Measurements from ENCODE around the gene NBAS.
"Not testable (repeated sequence)": the region's sequence is repeated elsewhere in the genome, so short reads cannot be mapped to it uniquely, and the experiment has no call there.

The NBAS gene

DNA sequence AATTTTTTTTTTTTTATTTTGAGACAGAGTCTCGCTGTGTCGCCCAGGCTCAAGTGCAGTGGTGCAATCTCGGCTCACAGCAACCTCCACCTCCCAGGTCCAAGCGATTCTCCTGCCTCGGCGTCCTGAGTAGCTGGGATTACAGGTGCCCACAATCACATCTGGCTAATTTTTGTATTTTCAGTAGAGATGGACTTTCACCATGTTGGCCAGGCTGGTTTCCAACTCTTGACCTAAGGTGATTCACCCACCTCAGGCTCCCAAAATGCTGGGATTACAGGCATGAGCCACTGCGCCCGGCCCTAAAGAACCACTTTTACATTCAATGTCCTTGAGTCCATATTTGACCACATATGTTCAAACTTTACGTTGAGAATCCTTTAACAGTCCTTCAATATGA is 156.6 kb downstream of the NBAS start:
- not testable (repeated sequence) for DNase-seq

DNA sequence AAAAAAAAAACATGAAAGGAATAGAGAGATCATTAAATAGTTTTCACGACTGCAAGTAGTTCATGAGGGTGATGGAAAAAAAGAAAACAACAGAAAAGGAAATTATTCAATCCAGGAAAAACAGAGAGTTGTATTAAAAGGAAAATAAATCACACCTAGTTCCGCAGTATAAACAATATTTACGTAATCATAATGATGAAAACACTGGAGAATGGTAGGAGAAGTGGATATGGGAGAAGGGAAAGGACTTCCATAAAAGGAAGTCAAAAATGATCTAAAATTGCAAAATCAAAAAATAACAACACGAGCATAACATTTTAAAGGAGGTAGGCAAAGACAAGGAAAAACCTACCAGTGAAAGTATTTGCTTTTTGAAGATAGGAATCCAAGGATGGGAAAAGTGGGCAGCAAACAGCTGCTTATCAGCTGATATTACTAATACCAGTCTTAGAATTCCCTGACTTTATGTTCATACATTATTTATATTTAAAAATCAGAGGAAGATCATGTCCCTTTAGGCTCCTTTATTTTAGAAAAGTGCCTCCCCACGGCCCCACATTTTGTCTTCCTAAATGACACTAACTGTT is 160.8 kb downstream of the NBAS start:
- DNase-seq = no peak

DNA sequence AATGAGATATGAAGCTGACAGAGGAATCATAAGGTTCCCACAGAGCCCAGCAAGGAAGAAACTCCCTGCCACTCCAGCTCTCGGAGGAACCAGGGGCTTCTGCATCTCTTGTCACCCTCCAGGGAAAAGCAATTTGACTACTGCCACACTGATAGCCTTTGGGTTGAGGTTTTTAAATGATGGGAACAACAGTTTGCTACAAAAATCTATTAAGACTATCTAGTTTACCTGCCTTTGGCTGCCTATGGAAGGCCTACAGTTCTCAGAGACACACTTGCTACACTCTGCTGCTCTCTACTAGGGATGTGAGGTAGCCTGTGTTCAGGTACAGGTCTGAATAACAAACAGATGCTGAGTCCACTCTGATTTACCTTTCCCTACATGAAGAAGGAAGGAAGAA is 161.9 kb downstream of the NBAS start:
- no peak for DNase-seq

DNA sequence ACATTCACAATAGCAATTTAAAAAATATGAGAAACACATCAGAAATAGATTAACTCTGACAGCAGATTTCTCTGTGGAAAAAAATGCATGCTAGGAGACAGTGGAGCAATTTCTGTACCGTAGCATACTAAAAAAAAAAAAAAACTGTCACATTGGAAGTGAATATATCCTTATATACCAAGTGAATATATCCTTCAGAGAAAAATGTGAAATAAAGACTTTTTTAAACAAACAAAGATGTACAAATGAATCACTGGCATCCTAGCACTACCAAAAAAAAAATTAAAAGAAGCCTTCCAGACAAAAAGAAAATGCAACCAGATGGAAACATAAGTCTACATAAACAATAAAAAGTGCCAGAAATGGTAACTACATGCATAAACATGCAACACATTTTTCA is 169.4 kb downstream of the NBAS start:
- no peak for DNase-seq

DNA sequence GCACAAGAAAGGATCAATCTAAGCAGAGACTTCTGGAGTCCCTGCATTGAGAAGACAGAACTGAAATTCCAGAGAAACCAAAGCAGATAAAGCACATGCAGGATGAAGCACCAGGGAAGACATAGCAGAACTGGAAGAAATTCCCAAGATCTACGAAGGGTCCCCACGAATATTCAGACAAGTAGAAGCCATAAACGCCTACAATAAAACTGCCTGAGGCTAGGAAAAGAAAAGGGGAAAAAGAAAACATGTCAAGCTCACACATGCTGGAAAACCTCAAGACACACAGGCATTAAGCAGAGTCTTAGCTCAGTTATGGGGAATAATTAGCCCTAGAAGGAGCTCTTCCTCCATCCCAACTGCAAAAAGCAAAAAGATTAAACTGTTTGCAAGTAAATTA is 171.2 kb downstream of the NBAS start:
- DNase-seq = no peak

DNA sequence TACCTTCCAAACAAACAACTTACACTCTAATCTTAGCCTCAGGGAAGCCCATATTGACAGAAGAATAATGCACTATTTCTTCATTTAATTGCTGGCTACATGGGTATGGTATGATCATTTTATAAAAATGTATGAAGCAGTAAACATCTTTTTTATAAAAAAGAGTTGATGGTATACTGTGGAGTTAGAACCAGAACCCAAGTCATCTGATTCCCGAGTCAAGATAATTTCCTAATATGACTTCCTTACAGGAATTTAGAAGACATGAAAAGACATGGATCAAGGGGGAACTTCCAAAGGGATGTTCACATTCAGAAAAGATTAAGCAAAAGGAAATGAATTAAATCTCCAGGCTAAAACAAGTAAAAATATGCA is 171.8 kb downstream of the NBAS start:
- no peak for DNase-seq

DNA sequence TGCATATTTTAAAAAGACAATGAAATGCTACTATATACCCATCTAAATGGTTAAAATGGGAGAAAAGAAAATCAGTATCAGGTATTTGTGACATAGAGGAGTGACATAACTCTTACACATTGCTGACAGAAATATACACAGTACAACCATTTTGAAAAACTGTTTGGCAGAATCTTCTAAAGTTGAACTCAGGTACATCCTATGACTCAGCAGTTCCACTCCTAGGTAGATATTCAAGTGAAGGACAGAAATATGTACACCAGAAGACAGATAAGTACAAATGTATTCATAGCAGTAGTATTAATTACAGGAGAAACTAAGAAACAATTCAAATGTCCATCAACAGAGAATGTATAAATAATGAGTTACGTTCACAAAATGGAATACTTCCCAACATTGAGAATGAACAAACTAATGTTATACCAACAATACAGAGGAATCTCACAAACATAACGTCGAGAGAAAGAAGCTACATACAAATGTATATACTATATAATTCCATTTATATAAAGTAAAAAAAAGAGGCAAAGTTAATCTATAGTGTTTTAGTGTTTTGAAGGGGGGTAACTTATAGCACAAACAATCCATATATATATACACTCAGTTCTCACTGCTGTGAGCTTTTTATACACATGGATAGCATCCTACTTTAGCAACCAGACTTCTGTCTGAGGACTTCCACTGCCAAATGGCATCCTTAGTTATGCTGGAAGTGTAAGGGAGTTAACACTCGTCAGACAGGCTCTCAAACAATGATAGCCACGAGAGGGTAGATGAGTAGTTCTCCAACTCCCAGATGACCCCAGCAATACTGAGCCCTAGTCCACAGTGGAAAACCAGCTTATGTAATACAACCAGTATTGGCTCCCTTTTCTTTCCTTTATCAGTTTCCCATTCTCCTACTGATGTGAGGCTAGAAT is 172.5 kb downstream of the NBAS start:
- DNase-seq = no peak

DNA sequence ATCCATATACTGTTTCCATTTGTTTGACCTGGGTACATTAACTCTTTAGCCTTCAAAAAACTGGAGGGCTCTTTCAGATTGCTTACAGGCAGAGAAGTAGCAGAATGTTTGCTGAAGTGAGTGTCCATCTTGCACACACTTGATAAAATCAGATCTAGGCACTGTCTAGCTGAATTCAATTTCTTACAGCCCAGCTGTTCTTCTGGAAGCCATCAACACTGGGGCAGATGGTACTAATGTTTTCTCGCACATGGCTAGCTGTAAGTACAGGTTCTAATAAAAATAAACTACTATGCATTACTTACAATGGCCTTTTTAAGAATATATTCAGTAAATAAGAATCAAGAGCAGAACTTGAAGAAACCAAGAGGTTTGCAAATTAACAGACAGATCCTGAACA is 175.9 kb downstream of the NBAS start:
- DNase-seq = no peak

DNA sequence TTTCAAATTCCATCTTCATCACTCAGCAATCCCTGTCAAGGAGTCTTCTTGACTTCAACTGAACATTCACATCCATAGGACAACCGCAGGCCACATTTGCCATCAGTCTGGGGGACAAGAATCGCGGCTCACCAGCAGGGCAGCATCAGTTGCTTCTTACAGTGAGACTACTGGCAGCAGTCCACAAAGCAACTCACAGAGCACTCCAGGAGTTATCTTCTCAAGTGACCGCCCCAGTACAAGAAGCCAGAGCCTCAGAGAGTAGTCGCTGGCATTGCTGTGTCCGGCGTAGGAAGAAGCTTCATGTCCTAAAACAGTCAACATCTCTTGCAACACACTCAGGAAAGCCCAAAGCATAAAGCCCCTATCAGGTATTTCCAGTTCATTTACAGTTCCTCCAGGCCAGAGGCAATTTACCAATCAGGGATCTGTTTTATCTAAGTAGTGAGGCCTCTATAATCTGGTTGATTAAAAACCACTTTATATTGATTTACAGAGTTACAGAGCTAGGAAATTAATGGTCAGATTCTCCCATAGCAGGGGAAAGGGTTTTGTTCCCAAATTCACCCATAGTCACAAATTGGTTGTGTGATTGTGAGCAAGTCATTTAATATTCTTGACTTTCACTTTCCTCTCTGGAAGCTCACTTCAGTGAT is 177.3 kb downstream of the NBAS start:
- no peak for DNase-seq

DNA sequence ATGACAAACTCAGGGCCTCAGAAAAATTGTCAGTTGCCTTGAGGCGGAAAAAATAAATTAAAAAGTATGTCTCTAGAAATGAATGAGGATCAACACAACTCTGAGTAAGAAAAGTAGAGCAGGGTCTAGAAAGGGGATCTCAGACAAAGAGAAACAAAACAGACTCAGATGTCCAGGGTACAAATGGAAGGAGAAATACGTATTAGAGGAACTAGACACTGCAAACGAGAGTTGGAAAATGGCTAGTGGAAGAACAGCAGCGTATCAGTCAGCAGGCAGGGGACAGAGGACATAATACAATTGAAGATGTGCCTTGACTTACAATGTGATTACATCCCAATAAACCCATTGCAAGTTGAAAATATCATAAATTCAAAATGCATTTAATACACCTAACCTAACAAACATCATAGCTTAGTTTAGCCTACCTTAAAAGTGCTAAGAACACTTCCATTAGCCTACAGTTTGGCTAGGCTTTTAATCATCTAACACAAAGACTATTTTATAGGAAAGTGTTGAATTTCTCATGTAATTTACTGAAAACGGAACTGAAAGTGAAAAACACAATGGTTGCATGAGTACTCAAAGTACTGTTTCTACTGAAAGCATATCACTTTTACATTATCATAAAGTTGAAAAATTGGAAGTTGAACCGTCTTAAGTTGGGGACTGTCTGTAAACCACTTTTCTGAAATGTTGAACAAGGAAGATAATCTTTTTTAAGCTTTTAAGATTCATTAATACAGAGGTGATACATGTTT is 182.8 kb downstream of the NBAS start:
- DNase-seq = no peak

DNA sequence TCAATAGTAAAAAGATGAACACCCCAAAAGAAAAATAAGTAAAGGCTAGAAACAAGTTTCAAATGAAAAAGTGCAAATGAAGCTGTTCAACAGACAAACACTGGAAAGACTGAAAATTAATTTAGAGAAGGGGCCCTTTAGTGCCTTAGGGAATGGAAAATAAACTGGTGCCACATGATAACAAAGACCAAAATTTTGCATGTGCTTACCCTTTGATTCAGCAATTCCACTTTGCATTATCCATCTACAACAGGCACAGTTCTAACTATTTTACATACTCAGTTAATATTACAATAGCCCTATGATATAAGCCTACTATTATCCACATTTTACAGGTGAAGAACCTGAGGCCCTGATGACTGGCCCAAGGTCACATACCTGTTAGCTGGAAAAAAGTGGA is 183.9 kb downstream of the NBAS start:
- no peak for DNase-seq

DNA sequence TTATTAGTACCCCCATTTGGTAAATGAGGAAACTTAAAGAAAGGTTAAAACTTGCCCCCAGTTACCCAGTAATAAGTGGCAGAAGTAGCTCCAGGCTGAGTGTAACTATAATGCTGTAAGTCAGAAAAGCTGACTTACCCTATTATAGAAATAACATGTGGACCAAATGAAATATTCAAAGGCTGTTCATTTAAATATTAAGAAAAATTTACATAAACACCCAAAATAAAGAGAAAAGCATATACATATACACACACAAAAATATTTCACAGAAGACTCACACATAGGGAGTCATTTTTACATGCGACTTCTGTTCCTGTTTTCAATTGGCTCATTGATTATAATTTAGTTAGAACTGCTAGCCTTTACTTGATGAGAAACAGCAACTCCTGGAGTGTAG is 189.1 kb downstream of the NBAS start:
- no peak for DNase-seq

DNA sequence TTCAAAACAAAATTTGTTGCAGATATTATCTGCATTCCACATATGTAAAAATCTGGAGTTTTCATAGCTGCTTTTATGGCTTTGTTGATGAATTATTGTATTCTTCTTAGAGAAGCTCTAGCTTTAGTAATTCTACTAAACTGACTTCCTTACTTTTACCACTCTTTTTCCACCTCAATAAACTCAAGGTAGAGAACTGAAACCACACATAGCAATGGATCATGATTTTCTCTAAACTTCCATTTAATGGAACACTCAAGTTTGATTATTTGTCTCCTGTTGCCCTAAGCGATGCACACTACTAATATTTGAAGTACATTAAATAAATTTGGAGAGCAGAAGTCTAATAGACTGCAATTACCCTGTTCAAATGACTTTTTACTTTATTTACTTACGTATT is 192.0 kb downstream of the NBAS start:
- no peak for DNase-seq

DNA sequence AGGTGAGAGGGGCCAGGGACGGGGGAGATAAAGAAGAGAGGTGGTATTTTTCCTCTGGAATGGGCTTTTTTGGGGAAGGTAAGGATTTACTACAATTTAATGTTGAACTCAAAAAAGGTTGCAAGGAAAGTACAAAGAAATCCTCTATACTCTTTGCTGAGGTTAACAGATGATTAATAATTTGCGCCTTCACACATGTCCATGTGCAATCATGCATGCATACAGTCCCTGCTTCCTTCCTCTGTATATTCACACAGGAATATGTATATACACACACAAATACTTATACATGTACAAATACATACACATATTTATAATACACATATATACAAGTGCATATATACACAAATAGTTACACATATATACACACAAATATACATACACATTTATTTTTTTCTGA is 193.4 kb downstream of the NBAS start:
- DNase-seq = no peak

DNA sequence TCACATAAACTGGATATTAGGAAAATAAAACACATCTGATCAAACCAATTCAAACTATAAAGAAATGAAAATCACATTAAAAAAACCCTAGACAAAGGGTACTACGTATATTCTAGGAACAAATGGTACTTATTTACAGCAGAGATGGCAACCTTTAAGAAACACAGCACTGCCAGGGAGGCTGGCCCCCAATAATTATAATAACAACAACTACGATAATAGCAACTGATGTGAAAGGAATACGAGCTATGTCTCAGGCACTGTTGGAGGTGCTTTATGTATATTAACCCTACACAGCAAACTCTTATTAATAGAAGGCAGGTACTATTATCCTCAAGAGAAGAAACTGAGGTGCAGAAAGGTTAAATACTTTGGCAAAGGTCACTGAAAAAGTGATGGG is 193.9 kb downstream of the NBAS start:
- DNase-seq = no peak

DNA sequence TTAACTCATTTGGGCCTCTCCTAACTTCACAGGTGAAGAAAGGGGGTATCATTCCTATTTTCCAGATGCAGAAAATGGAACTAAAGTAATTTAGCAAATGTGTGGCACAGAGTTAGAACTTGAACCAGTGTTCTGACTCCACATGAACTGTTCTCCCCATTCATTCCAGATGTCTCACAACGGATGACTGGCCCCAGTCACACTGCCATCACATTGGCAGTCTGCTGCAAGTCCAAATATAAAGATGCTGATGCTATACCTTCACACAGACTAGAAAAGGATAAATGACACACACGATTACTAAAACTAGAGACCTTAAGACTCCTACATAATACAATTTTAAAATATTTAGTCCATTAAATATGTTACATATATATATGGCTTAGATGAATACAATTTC is 195.7 kb downstream of the NBAS start:
- DNase-seq = no peak

DNA sequence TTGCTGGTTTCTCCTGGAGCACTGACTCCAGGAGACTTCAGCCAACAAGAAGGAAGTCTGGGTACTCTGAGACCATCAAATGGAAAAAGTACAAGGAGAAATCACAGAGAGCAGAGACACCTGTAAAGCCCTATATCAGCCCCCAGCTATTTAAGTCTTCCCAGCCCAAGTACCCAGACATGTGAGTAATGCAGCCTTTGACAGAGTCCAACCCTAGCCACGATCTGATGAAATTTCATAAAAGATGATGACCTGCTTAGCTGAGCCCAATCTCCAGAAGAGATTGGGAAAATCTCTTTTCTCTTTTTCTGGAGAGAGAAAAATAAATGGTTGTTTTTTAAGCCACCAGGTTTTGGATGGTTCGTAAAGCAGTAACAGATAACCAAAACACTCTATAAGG is 196.6 kb downstream of the NBAS start:
- DNase-seq = no peak

DNA sequence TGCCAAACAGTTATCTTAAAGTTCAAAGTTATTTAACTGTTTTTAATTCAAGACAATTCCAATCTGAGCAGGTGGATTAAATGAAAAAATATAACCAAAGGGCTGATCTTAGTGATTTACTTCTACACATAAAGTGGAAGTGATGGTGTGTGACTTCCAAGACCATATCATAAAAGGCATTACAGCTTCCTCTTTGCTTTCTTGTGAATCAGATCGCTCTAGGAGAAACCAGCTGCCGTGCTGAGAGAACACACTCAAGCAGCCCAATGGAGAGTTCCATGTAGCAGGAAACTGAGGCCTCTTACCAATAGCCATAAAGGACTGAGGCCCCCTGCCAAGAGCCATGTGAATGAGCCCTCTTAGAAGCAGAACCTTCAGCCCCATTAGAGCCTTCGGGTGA is 197.4 kb downstream of the NBAS start:
- no peak for DNase-seq

DNA sequence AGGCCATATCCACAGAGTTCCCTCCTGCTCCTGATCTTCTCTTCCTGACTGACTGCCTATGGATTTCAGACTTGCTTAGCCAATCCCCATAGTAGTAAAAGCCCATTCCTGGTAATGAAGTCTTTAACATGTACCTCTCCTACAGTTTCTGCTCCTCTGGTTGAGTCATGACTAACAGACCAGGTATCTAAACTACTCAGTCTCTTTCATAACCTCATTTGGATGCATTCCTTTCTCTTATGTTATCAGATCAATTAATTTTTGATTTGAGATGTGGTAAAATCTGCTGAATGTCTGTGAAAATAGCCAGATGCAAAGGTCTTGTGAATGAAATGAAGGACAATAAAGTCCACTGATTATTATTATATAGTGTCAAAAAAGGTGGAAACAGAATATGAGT is 198.0 kb downstream of the NBAS start:
- DNase-seq = peak; percentile 46

DNA sequence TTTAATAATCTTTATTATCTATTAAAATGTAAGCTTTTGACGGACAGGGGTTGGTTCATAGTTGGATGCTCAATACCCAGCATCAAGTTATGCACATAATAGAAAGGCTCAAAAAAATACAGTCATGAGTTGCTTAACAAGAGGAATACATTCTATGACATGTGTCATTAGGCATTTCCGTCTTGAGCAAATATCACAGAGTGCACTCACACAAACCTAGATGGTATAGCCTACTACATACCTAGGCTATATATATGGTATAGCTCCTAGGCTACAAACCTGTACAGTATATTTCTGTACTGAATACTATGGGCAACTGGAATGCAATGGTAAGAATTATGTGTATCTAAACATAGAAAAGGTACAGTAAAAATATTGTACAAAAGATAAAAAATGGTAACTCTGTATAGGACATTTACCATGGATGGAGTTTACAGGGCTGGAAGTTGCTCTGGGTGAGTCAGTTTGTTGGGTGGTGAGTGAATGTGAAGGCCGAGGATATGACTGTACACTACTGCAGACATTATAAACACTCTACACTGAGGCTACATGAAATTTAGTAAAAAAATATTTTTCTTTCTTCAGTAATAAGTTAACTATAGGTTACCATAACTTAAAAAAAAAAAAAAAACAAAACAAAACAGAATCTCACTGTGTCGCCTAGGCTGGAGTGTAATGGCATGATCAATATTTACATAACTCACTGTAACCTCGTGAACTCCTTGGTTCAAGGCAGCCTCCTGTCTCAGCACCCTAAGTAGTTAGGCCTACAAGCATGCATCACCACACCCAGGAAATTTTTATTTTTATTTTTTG is 201.2 kb downstream of the NBAS start:
- peak; percentile 93 for DNase-seq

DNA sequence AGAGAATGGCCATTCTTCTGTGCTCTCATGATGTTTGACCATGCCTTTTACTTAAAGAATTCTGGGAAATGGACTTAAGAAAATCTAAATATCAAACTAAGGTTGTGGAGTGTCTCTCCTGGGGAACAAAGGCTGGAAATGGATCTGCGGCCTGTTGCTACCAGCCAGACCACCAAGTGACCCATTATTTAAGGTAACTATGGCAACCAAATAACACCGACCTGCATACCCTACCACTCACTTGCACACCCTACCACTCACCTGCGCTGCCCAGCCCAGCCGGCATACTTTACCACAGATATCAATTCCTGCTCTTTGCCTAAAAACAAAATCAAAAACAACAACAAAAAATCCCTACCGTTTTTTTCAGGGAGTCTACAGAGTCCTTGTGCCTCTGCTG is 203.2 kb downstream of the NBAS start:
- DNase-seq = no peak

DNA sequence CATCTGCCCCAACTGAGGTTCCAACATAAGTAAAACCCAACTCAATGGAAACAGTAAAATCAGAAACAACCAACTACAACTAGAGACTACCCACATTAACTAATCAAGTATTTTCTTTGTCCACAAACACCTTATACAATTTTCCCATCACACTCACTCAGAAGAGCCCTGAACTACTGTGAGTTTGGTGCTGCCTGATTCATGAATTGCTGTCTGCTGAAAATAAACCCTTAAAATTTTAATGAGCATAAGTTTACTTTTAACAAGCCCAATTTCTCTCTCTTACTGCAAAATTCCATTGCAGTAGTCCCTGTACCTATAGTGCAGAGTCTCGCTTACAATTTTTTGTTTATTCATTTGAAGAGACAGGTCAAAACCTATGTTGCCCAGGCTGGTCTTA is 203.9 kb downstream of the NBAS start:
- no peak for DNase-seq

DNA sequence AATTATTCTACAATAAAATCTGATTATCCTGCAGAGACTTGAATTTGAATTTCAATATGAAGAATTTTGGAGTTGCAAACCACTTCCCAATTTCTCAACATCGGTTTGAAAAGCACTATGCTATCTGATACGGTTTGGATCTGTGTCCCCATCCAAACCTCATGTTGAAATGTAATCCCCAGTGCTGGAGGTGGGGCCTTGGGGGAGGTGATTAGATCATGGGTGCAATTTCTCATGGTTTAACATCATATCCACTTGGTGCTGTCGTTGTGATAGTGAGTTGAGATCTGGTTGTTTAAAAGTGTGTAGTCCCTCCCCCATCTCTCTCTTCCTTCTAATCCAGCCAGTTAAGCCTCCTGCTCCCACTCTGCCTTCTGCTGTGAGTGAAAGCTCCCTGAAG is 205.7 kb downstream of the NBAS start:
- DNase-seq = no peak
